ENCODE measurements around the gene UMAD1.

Gene UMAD1

DNA sequence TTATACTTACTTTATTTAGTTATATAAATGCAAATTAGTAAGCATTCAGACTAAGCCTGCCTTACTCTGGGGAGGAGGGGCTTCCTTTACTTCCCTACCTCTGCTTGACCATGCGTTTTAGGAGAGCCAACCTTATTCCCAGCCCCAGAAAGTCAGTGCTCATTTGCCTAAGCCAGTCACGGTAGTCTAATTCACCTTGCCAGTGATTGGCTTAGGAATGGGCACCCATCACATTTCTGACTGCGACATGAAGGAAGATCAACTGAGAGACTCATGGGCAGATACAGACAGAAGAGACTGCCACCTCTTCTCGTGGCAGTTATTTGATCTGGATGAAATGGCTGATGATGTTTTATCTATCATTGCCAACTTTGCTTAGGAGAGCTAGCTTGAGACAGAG, 48.4 kb downstream of the UMAD1 start:
- no peak for DNase-seq (ENCODE audit: low spot score)

DNA sequence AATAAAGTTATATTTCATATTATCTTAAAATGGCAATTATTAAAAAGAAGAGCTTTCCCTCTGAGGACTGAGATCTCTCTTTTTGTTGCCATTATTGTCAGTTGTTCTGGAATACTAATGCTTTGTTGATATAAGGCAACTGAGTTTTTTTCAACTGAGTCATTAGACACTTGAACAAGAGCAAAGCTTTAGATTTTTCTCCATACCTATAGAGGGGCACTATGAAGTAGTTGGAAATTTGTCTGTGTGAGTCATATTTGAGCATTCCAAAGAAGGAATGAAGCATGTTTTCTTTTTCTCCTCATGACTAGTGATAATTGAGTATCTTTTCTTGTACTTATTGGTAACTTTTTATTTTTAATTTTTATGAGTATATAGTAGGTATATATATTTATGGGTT, 53.3 kb downstream of the UMAD1 start:
- DNase-seq (ENCODE audit: low spot score), result no peak

DNA sequence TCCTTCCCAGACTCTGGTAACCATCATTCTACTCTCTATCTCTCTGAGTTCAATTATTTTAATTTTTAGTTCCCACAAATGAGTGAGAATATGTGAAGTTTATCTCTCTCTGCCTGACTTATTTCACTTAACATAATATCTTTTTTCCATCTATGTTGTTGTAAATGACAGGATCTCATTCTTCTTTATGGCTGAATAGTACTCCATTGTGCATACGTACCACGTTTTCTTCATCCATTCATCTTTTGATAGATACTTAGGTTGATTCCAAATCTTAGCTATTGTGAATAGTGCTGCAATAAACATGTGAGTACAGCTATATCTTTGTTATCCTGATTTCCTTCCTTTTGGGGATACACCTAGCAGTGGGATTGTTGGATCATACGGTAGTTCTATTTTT, 54.0 kb downstream of the UMAD1 start:
- DNase-seq (ENCODE audit: low spot score), result no peak

- DNase-seq (ENCODE audit: low spot score), result peak; percentile 59
These were observed 54.7 kb downstream of the UMAD1 start for GRCh38 chr7:7695111-7695817.

- DNase-seq (ENCODE audit: low spot score), result no peak
These were observed 56.0 kb downstream of the UMAD1 start for GRCh38 chr7:7696458-7697119.

GRCh38 chr7:7698930-7699329, 58.4 kb downstream of the UMAD1 start:
- no peak for DNase-seq (ENCODE audit: low spot score)

GRCh38 chr7:7699380-7699779, 58.8 kb downstream of the UMAD1 start:
- DNase-seq (ENCODE audit: low spot score), result no peak

GRCh38 chr7:7699970-7700369, 59.4 kb downstream of the UMAD1 start:
- no peak for DNase-seq (ENCODE audit: low spot score)

- DNase-seq (ENCODE audit: low spot score), result no peak
These were observed 61.0 kb downstream of the UMAD1 start for GRCh38 chr7:7701527-7701926.

DNA sequence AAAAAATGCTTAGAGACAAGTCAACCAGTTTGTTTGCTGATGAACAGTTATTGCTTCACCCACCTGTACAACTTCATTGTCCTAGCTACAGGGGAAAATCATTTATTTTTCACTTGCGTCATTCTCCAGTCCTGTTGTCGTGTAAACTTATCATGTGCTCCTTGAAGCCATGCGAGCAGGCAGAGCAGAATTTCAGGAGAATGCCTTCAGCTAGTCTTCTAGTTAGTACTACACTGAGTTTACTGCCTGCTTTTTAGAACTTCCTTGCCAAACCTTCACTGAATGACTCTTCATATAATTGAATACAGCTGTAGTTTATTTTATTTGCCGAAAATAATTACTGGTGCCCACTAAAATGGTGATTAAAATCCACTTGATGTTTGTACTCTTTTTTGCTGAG, 62.3 kb downstream of the UMAD1 start:
- no peak for DNase-seq (ENCODE audit: low spot score)

GRCh38 chr7:7703427-7703826, 62.9 kb downstream of the UMAD1 start:
- DNase-seq (ENCODE audit: low spot score), result no peak

GRCh38 chr7:7704867-7705266, 64.3 kb downstream of the UMAD1 start:
- DNase-seq (ENCODE audit: low spot score), result no peak

DNA sequence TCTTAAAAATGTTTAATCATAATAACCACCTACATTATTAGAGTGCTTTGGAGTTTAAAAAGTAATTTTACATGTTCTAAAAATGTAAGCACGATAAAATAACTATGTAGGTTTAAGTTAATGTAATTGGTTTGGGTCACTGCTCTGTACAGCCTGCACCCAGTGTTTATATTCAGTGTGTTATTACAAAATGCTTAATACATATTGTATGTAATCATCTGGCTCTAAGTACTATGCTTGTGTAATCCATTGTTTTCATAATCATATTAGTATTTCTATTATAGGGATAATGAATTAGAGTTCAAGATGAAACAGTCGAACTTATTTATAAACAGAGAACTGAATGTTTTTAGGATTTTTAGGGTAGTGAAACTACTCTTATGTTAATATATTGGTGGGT, 64.8 kb downstream of the UMAD1 start:
- DNase-seq (ENCODE audit: low spot score), result no peak

GRCh38 chr7:7706101-7706511, 65.6 kb downstream of the UMAD1 start:
- no peak for DNase-seq (ENCODE audit: low spot score)

- no peak for DNase-seq (ENCODE audit: low spot score)
These were observed 66.1 kb downstream of the UMAD1 start for GRCh38 chr7:7706556-7707172.

DNA sequence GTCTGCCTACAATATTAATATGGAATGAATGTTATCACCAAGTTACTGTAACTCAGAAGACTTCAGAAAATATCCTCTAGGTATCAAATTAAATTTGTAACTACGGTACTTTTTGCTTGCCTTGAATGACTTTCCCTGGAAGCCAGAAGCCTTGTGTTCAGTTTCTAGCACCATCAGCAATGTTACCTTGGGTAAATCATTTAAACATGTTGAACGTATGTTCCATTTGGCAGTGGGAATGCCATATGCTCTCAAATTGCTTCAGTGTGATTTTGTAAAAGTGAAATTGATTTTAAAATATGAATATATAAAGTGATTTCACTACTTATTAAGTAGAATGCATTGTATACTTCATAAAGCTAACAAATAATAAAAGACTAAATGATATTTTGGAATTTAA, 66.7 kb downstream of the UMAD1 start:
- DNase-seq (ENCODE audit: low spot score), result no peak

- no peak for DNase-seq (ENCODE audit: low spot score)
These were observed 67.3 kb downstream of the UMAD1 start for GRCh38 chr7:7707806-7708205.

DNA sequence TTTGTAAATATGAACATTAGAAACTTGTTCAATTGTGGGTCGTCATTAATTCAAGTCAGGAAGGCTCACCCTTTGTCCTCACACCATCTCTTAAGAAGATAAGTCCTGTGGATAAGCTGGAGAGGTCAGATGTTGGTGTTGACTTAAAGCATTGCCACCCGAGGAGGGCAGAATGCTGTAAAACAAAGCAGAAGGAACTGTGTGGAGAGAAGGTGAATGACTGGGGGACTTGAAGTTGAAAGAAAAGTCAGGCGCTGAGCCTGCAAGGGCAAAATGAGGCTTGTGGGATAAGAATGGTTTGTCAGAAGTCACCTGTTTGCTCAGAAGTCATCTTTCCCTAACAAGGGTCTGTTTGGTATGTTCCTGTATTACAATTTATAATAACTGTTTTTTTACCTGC, 68.7 kb downstream of the UMAD1 start:
- no peak for DNase-seq (ENCODE audit: low spot score)

- DNase-seq (ENCODE audit: low spot score), result no peak
These were observed 69.9 kb downstream of the UMAD1 start for GRCh38 chr7:7710469-7710868.

GRCh38 chr7:7713730-7714129, 73.2 kb downstream of the UMAD1 start:
- no peak for DNase-seq (ENCODE audit: low spot score)

DNA sequence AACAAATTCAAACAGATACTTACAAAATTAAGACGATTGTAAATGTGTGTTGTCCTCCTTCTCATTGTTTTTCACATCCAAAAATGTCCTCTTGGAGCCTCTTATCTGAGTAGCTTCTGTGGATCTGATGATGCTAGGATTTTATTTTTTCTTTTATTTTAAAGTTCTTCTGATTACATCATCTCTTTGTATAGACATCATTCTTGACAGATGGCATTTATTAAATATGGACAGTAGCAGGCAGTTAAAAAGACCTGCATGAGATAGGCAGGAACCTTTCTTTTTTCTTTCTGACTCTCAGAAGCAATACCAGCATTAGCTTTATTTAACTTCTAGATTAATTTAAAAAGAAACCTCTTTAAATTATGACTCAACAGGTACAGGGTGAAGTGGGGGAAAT, 77.9 kb downstream of the UMAD1 start, which contains the start of gene RPA3:
TSS of gene RPA3 (minus strand) at position 116 of the 400 bp plus-strand sequence. CDS start 78,189 bp downstream, outside the sequence.
- no peak for DNase-seq (ENCODE audit: low spot score)

DNA sequence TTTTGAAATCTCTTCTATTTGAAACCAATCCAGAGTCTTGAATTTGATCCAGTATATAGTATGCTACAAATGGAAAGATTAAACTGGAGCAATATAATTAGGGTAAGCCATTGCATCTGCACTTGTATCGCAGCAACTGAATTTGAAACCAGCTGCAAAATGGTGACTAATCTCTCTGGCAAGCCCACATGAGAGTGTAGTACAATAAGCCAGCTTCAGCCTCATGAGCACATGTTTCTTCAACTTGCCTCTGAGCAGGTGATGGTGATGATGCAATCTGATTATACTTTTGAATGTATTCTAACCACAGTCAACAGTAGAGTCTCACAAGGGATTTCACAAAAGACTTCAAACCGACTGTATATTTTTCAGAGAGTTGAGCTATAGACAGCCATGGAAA, 78.7 kb downstream of the UMAD1 start:
- peak; percentile 66 for DNase-seq (ENCODE audit: low spot score)

- DNase-seq (ENCODE audit: low spot score), result no peak
These were observed 79.6 kb downstream of the UMAD1 start for GRCh38 chr7:7720193-7720592.
